Measurements from ENCODE around the gene KCTD15. TPM values are rescaled to one million over a fixed set of nuclear protein-coding genes. Genes with fewer than 3 reads are reported as not detected.

The KCTD15 gene
- total and polyA plus RNA-seq, 2 donors = 3.4 to 6.2 TPM

DNA sequence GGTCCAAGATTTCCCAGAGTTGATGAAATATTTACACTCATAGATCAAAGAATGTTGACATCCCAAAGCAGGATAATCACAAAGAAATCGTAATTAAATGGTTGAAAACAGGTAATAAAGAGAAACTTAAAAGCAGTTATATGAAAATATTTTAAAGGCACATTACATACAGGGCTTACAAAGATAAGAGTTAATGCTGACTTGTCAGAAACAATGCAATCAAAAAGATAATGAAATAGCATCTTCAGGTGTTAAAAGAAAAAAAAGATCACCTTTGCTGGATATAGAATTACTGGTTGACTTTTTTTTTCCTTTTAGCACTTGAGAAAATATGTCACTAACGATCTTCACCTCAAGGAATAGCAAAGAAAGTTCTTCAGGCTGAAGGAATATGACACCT, 48.8 kb downstream of the KCTD15 start:
- 69% methylated on average over 2 of the region's 2 CpGs for WGBS
- no peak for DNase-seq (ENCODE audit: low read depth in 6 of 9, low spot score in 9 of 9)

DNA sequence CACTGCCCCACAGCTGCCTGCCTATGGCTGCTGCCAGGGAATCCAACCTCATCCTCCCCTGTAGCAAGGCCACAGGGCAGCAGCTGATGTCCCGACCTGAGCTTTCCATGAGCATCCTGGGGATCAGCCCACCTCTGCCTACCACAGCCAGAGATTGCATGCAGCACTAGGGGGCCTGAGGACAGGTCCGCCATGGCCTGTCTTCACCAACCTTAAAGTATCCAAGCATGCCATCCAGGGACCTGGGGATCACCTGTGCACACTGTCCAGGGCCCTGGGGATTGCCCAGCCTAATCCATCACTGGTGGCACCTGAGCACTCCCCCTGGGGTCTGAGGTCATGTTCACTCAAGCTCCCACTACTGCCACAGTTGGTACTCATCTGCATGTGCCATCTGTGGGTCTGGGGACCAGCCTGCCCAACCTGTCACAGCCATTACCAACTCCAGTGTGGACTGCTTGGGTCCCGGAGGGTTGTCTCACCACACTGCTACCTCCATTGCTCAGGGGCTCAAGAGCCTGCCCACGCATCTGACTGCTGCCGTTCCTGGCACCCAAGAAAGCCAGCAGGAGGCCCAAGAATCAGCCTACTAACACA, 53.0 kb downstream of the KCTD15 start:
- Histone ChIP-seq H3K27ac (ENCODE audit: low read depth in 1 of 2, low read length in 1 of 2) (no peak overlapping the region), H3K4me3 (ENCODE audit: low read length in 2 of 2) (no peak overlapping the region), H3K36me3 (ENCODE audit: control insufficient read depth in 2 of 2, insufficient read depth in 2 of 2, low read length in 1 of 2) (no peaks in the 10 kb centered on the region), H3K9me3 (ENCODE audit: control insufficient read depth in 2 of 2, insufficient read depth in 1 of 2, low read length in 1 of 2) (no peaks in the 10 kb centered on the region), H3K4me1 (ENCODE audit: control insufficient read depth in 2 of 2, insufficient read depth in 2 of 2, low read length in 2 of 2) (no peaks in the 10 kb centered on the region), H3K27me3 (ENCODE audit: control insufficient read depth in 2 of 2, insufficient read depth in 1 of 2, low read length in 1 of 2) (no peaks in the 10 kb centered on the region)
- no peak for DNase-seq (ENCODE audit: low read depth in 6 of 9, low spot score in 9 of 9)
- WGBS = 95% methylated on average over 5 of the region's 5 CpGs

More for the DNA sequence above, 48.8 kb downstream of the KCTD15 start:
- Histone ChIP-seq H3K4me1 (ENCODE audit: control insufficient read depth in 2 of 2, insufficient read depth in 2 of 2, low read length in 2 of 2) (no peaks in the 10 kb centered on the region), H3K27ac (ENCODE audit: low read depth in 1 of 2, low read length in 1 of 2) (no peak overlapping the region), H3K27me3 (ENCODE audit: control insufficient read depth in 2 of 2, insufficient read depth in 1 of 2, low read length in 1 of 2) (no peaks in the 10 kb centered on the region), H3K36me3 (ENCODE audit: control insufficient read depth in 2 of 2, insufficient read depth in 2 of 2, low read length in 1 of 2) (no peaks in the 10 kb centered on the region), H3K4me3 (ENCODE audit: low read length in 2 of 2) (no peak overlapping the region), H3K9me3 (ENCODE audit: control insufficient read depth in 2 of 2, insufficient read depth in 1 of 2, low read length in 1 of 2) (no peaks in the 10 kb centered on the region)

DNA sequence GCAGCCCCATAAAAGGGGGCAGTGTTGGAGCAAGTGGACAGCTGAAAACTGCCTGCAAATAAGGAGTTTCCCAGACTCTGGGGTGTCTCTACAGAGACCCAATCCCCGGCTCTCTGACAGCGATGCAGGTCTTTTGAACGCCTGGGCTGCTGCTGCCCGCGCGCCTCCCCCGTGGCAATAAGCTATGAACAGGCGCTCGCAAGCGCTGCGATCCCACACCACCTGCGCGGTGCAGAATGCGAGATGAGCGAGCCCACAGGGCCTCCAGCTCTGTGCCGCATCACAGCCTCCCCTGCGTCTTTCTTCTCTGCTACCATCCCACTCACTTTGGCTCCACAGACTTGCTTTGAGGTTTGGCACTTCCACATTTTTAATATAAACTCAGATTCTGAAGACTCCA, 62.3 kb downstream of the KCTD15 start:
- no peak overlapping the region for H3K4me3 ChIP-seq (ENCODE audit: low read length in 2 of 2)
- no peaks in the 10 kb centered on the region for H3K4me1 ChIP-seq (ENCODE audit: control insufficient read depth in 2 of 2, insufficient read depth in 2 of 2, low read length in 2 of 2)
- no peaks in the 10 kb centered on the region for H3K9me3 ChIP-seq (ENCODE audit: control insufficient read depth in 2 of 2, insufficient read depth in 1 of 2, low read length in 1 of 2)
- no peak for DNase-seq (ENCODE audit: low read depth in 6 of 9, low spot score in 9 of 9)
- no peaks in the 10 kb centered on the region for H3K27me3 ChIP-seq (ENCODE audit: control insufficient read depth in 2 of 2, insufficient read depth in 1 of 2, low read length in 1 of 2)
- H3K27ac ChIP-seq (ENCODE audit: low read depth in 1 of 2, low read length in 1 of 2) = no peak overlapping the region
- 94% methylated on average over 17 of the region's 17 CpGs for WGBS
- H3K36me3 ChIP-seq (ENCODE audit: control insufficient read depth in 2 of 2, insufficient read depth in 2 of 2, low read length in 1 of 2) = no peaks in the 10 kb centered on the region

GRCh38 chr19:33860312-33861090, 63.8 kb downstream of the KCTD15 start:
- Histone ChIP-seq H3K4me1 (ENCODE audit: control insufficient read depth in 2 of 2, insufficient read depth in 2 of 2, low read length in 2 of 2) (no peaks in the 10 kb centered on the region), H3K27ac (ENCODE audit: low read depth in 1 of 2, low read length in 1 of 2) (no peak overlapping the region), H3K27me3 (ENCODE audit: control insufficient read depth in 2 of 2, insufficient read depth in 1 of 2, low read length in 1 of 2) (no peaks in the 10 kb centered on the region), H3K4me3 (ENCODE audit: low read length in 2 of 2) (no peak overlapping the region), H3K36me3 (ENCODE audit: control insufficient read depth in 2 of 2, insufficient read depth in 2 of 2, low read length in 1 of 2) (no peaks in the 10 kb centered on the region), H3K9me3 (ENCODE audit: control insufficient read depth in 2 of 2, insufficient read depth in 1 of 2, low read length in 1 of 2) (no peaks in the 10 kb centered on the region)
- 94% methylated on average over 10 of the region's 10 CpGs for WGBS
- no peak for DNase-seq (ENCODE audit: low read depth in 6 of 9, low spot score in 9 of 9)

DNA sequence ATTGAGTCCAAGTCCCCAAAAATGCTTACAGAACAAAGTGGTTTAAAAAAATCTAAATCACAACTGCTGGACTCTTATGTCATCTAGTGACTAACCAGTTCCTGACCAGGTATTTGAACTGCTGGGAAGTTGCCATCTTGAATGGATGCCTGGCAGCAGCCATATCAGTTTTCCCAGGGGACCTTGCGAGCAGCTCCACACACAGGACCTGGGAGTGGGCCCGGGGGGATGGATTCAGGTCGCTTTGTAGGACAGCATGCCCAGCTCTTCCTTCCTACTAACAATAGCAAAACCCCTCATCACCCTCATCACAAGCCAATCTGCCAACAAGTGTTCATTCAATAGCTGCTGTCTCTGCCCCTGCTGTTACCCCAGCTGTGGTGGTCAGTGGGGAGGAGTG, 65.3 kb downstream of the KCTD15 start:
- H3K36me3 ChIP-seq (ENCODE audit: control insufficient read depth in 2 of 2, insufficient read depth in 2 of 2, low read length in 1 of 2) = no peaks in the 10 kb centered on the region
- DNase-seq (ENCODE audit: low read depth in 6 of 9, low spot score in 9 of 9) = no peak
- no peak overlapping the region for H3K27ac ChIP-seq (ENCODE audit: low read depth in 1 of 2, low read length in 1 of 2)
- H3K27me3 ChIP-seq (ENCODE audit: control insufficient read depth in 2 of 2, insufficient read depth in 1 of 2, low read length in 1 of 2) = no peaks in the 10 kb centered on the region
- H3K9me3 ChIP-seq (ENCODE audit: control insufficient read depth in 2 of 2, insufficient read depth in 1 of 2, low read length in 1 of 2) = no peaks in the 10 kb centered on the region
- H3K4me3 ChIP-seq (ENCODE audit: low read length in 2 of 2) = no peak overlapping the region
- H3K4me1 ChIP-seq (ENCODE audit: control insufficient read depth in 2 of 2, insufficient read depth in 2 of 2, low read length in 2 of 2) = no peaks in the 10 kb centered on the region
- 98% methylated on average over 3 of the region's 3 CpGs for WGBS

- H3K9me3 ChIP-seq (ENCODE audit: control insufficient read depth in 2 of 2, insufficient read depth in 1 of 2, low read length in 1 of 2) = no peaks in the 10 kb centered on the region
- no peak overlapping the region for H3K27ac ChIP-seq (ENCODE audit: low read depth in 1 of 2, low read length in 1 of 2)
- WGBS = 85% methylated on average over 4 of the region's 4 CpGs
- DNase-seq (ENCODE audit: low read depth in 6 of 9, low spot score in 9 of 9) = no peak
- no peaks in the 10 kb centered on the region for H3K4me1 ChIP-seq (ENCODE audit: control insufficient read depth in 2 of 2, insufficient read depth in 2 of 2, low read length in 2 of 2)
- no peaks in the 10 kb centered on the region for H3K36me3 ChIP-seq (ENCODE audit: control insufficient read depth in 2 of 2, insufficient read depth in 2 of 2, low read length in 1 of 2)
- no peaks in the 10 kb centered on the region for H3K27me3 ChIP-seq (ENCODE audit: control insufficient read depth in 2 of 2, insufficient read depth in 1 of 2, low read length in 1 of 2)
- H3K4me3 ChIP-seq (ENCODE audit: low read length in 2 of 2) = no peak overlapping the region
Measured at GRCh38 chr19:33862981-33863380, 66.3 kb downstream of the KCTD15 start.

DNA sequence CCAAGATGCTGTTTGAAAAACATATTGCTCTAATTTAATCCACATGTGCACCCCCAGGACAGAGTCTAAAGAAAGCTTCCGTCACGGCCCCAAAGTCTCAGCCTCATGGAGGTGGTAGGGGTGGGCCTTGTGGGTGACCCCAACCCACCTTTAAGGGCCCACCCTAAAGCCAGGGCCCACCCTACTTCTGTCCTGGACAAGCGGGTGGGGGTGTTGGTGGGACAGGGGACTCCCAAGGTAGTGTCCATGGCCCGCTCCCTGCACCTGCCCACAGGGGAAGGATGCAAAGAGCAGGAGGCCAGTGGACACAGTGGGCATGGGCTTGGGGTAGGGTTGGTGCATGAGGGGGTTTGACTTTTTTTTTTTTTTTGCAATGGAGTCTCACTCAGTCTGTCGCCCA, 66.8 kb downstream of the KCTD15 start:
- H3K36me3 ChIP-seq (ENCODE audit: control insufficient read depth in 2 of 2, insufficient read depth in 2 of 2, low read length in 1 of 2) = no peaks in the 10 kb centered on the region
- H3K27ac ChIP-seq (ENCODE audit: low read depth in 1 of 2, low read length in 1 of 2) = no peak overlapping the region
- no peaks in the 10 kb centered on the region for H3K9me3 ChIP-seq (ENCODE audit: control insufficient read depth in 2 of 2, insufficient read depth in 1 of 2, low read length in 1 of 2)
- WGBS = 92% methylated on average over 5 of the region's 5 CpGs
- DNase-seq (ENCODE audit: low read depth in 6 of 9, low spot score in 9 of 9) = no peak
- no peak overlapping the region for H3K4me3 ChIP-seq (ENCODE audit: low read length in 2 of 2)
- no peaks in the 10 kb centered on the region for H3K27me3 ChIP-seq (ENCODE audit: control insufficient read depth in 2 of 2, insufficient read depth in 1 of 2, low read length in 1 of 2)
- H3K4me1 ChIP-seq (ENCODE audit: control insufficient read depth in 2 of 2, insufficient read depth in 2 of 2, low read length in 2 of 2) = no peaks in the 10 kb centered on the region

DNA sequence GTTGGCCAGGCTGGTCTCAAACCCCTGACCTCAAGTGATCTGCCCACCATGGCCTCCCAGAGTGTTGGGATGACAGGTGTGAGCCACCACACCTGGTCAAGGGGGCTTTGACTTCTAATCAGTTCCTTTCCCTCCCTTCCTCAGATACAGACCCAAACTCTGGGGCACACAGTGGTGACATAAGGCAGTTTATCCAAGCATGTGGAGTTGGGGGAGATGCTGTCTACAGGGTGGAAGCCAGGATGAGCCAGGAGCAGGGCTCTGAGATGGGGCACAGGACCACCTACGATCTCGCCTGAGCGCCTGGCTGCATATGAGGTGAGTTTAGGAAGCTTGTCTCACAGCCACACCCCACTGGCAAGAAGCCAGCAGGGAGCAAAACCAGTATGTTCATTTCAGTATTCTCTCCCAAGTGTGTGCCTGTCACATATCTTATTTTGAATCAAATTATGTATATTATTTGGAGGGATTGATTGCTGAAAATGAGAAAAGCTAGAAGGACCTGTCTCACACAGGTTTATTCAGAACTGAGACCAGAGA, 67.7 kb downstream of the KCTD15 start:
- H3K4me3 ChIP-seq (ENCODE audit: low read length in 2 of 2) = no peak overlapping the region
- H3K9me3 ChIP-seq (ENCODE audit: control insufficient read depth in 2 of 2, insufficient read depth in 1 of 2, low read length in 1 of 2) = no peaks in the 10 kb centered on the region
- peaks cover 0 to 6% of the 10 kb centered on the region in 2 donors for H3K27me3 ChIP-seq (ENCODE audit: control insufficient read depth in 2 of 2, insufficient read depth in 1 of 2, low read length in 1 of 2)
- no peak overlapping the region for H3K27ac ChIP-seq (ENCODE audit: low read depth in 1 of 2, low read length in 1 of 2)
- peaks cover 0 to 2% of the 10 kb centered on the region in 2 donors for H3K4me1 ChIP-seq (ENCODE audit: control insufficient read depth in 2 of 2, insufficient read depth in 2 of 2, low read length in 2 of 2)
- H3K36me3 ChIP-seq (ENCODE audit: control insufficient read depth in 2 of 2, insufficient read depth in 2 of 2, low read length in 1 of 2) = no peaks in the 10 kb centered on the region
- 88% methylated on average over 3 of the region's 3 CpGs for WGBS
- no peak for DNase-seq (ENCODE audit: low read depth in 6 of 9, low spot score in 9 of 9)

- Histone ChIP-seq H3K4me3 (ENCODE audit: low read length in 2 of 2) (no peak overlapping the region), H3K27me3 (ENCODE audit: control insufficient read depth in 2 of 2, insufficient read depth in 1 of 2, low read length in 1 of 2) (peaks cover 0 to 6% of the 10 kb centered on the region in 2 donors), H3K27ac (ENCODE audit: low read depth in 1 of 2, low read length in 1 of 2) (no peak overlapping the region), H3K9me3 (ENCODE audit: control insufficient read depth in 2 of 2, insufficient read depth in 1 of 2, low read length in 1 of 2) (no peaks in the 10 kb centered on the region), H3K36me3 (ENCODE audit: control insufficient read depth in 2 of 2, insufficient read depth in 2 of 2, low read length in 1 of 2) (no peaks in the 10 kb centered on the region), H3K4me1 (ENCODE audit: control insufficient read depth in 2 of 2, insufficient read depth in 2 of 2, low read length in 2 of 2) (peaks cover 0 to 2% of the 10 kb centered on the region in 2 donors)
- 95% methylated on average over 10 of the region's 10 CpGs for WGBS
- DNase-seq (ENCODE audit: low read depth in 6 of 9, low spot score in 9 of 9) = no peak
Measured at GRCh38 chr19:33865306-33865705, 68.6 kb downstream of the KCTD15 start.
